Stimulated activated CD4-positive, alpha-beta T cell treated with anti-CD3 and anti-CD28 coated beads, Interleukin-12 subunit alpha, Interleukin-12 subunit beta, amount 100 ng/mL, for 48 hours (primary cell): ENCODE results near the gene LIF.
A peak's percentile ranks its signal among the peaks of the same experiment; 100 is the strongest.

Experiments
- DNase-seq, 3 donors: peaks; one replicate each; pipeline ENCODE4 v3.0.0-alpha.2; 2020; ENCODE audit warnings: low read depth in 2 of 3, low spot score in 1 of 3

LIF gene

GRCh38 chr22:30245985-30246813 is at the start of gene LIF:
TSS of gene LIF (minus strand) at chr22:30246759. CDS start at chr22:30246695, 64 bp downstream.
- no peak for DNase-seq

- no peak for DNase-seq
These were observed 49.8 kb upstream of the LIF start for GRCh38 chr22:30296324-30296723.

GRCh38 chr22:30295576-30295975 is 49.0 kb upstream of the LIF start:
- DNase-seq, result no peak

- no peak for DNase-seq
These were observed 48.3 kb upstream of the LIF start for GRCh38 chr22:30294830-30295229.

GRCh38 chr22:30294066-30294465 is 47.5 kb upstream of the LIF start:
- DNase-seq, result no peak

GRCh38 chr22:30293026-30293425 is 46.5 kb upstream of the LIF start:
- DNase-seq, result no peak

GRCh38 chr22:30292069-30292970 is 45.8 kb upstream of the LIF start:
- no peak for DNase-seq

- DNase-seq, result no peak
These were observed 44.7 kb upstream of the LIF start for GRCh38 chr22:30291058-30291892.

- no peak for DNase-seq
These were observed 43.9 kb upstream of the LIF start for GRCh38 chr22:30290342-30291057.

GRCh38 chr22:30289980-30290313 is 43.4 kb upstream of the LIF start:
- no peak for DNase-seq

- DNase-seq, result peak; percentile 82 to 93 (median 89)
These were observed 42.8 kb upstream of the LIF start, which contains the start of gene CASTOR1 for GRCh38 chr22:30289141-30289979. TSS of gene CASTOR1 (minus strand) at chr22:30289505. CDS start at chr22:30289497, 8 bp downstream.

- no peak for DNase-seq
These were observed 42.0 kb upstream of the LIF start for GRCh38 chr22:30288419-30289140.

- peak; percentile 81 to 94 (median 83) for DNase-seq
These were observed 41.3 kb upstream of the LIF start for GRCh38 chr22:30287648-30288418.

GRCh38 chr22:30286813-30287647 is 40.5 kb upstream of the LIF start:
- peak; percentile 82 to 92 (median 84) for DNase-seq

- DNase-seq, result no peak
These were observed 39.8 kb upstream of the LIF start for GRCh38 chr22:30286331-30286730.

GRCh38 chr22:30285846-30286200 is 39.3 kb upstream of the LIF start:
- DNase-seq, result no peak

GRCh38 chr22:30285176-30285845 is 38.8 kb upstream of the LIF start:
- DNase-seq, result no peak
